HG03135 (cell line): ENCODE results near the gene SLC44A1.
A peak's percentile ranks its signal among the peaks of the same experiment; 100 is the strongest.

ENCODE experiments used
- ATAC-seq: cut with Tn5 transposase; IDR thresholded peaks from one replicate; pipeline ENCODE4 v1.9.1; 2021; ENCODE audit warnings: mild to moderate bottlenecking, moderate library complexity; ENCODE audit not compliant: unreplicated experiment

The SLC44A1 gene

DNA sequence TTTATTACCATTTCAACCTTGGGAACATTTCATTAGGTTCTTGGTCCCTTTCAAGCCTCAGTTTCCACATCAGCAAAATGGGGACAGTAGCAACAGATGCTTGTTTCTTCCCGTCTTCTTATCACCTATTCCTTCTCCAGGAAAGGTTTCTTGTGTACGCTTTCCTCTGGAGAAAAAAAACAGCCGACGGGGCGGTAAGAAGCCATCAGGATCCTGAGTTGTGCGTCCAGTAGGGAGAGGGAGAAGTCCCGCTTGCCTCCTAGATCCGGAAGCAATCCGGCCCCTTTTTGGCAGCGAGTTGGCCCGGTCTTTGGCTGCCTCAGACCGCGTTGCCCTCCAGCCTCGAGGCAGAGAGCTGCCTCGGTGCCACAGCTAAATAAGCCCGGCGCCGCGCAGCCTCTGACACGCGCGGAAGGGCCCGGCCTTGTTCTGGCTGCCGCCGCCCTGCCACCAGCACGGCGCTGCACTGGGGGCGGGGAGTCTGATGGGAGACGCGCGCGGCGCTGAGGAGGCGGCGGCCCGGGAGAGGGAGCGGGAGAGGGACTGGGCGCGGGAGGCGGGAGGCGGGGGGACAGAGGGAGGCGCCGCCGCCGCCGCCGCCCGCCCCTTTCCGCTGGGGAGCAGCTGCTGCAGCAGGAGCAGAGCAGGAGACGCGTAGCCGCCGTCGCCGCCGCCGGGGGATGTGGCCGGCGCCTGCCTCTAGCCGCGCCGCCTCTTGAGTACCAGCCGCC, at the start of gene SLC44A1:
TSS of gene SLC44A1 (plus strand) at position 649 of the 731 bp plus-strand sequence. CDS start 218 bp downstream, outside the sequence.
- ATAC-seq = peak; percentile 84

DNA sequence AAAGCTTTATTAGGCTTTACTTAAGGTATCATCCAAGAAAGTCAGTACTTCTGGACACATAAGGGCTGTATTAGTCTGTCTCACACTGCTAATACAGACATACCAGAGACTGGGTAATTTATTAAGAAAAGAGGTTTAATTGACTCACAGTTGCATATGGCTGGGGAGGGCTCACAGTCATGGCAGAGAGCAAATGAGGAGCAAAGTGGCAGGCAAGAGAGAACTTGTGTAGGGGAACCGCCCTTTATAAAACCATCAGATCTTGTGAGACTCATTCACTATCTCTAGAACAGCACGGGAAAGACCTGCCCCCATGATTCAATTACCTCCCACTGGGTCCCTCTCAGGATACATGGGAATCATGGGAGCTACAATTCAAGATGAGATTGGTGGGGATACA, 49.2 kb upstream of the SLC44A1 start:
- no peak for ATAC-seq

DNA sequence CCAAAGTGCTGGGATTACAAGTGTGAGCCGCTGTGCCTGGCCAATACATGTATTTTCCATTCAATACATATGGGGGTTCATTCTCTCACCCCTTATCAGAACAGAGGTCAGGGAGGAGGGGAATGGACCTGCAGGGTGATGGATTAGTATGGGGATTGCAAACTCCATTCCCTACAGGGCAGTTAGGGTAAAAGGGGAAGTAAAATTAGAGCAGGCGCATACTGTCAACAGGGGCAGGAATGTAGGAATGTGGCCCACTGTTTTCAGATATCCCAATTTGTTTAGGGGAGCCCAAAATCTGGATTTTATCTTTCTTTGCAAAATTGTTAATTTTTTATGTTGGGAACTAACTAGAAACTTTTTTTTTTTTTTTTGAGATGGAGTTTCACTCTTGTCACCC, 46.4 kb upstream of the SLC44A1 start:
- ATAC-seq = no peak

- ATAC-seq = no peak
Measured at GRCh38 chr9:105198865-105199264, 45.6 kb upstream of the SLC44A1 start.

DNA sequence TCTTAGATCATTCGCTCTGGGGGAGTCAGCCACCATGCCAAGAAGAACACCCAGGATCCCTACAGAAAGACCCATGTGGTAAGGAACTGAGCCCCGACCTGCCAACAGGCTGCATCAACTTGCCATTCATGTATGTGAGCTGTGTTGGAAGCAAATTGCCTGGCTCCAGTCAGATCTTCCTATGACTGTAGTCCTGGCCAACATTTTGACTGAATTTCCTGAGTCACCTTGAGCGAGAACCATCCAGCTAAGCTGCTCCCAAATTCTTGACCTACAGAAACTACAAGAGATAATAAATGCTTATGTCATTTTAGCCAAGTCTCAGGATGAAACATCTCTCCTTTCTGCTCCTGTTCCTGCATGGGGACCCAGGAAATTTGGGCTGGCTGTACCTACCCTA, 40.0 kb upstream of the SLC44A1 start:
- ATAC-seq = no peak

GRCh38 chr9:105205787-105206495, 38.5 kb upstream of the SLC44A1 start:
- ATAC-seq = no peak

GRCh38 chr9:105206496-105206820, 38.0 kb upstream of the SLC44A1 start:
- no peak for ATAC-seq

GRCh38 chr9:105206821-105207699, 37.4 kb upstream of the SLC44A1 start:
- ATAC-seq = no peak

- ATAC-seq = no peak
Measured at GRCh38 chr9:105216440-105217178, 27.8 kb upstream of the SLC44A1 start.

DNA sequence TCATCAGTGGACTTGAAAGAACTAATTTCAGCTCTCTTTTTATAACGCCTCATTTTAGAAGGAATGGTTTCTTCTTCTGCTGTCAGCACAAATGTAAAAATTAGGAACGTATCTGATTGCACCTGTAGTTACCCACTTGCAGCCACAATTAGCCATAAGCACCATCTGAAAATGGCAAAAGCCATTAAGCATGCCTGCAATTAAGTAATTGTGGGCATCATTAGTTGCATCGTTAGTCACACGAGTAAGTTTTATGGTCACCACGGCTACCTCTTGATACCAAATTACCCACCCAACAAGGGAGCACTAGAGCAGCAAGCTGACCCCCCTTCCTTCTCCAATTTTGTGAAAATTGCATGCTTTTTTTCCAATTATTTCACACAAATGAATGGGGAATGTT, 25.8 kb upstream of the SLC44A1 start:
- no peak for ATAC-seq

DNA sequence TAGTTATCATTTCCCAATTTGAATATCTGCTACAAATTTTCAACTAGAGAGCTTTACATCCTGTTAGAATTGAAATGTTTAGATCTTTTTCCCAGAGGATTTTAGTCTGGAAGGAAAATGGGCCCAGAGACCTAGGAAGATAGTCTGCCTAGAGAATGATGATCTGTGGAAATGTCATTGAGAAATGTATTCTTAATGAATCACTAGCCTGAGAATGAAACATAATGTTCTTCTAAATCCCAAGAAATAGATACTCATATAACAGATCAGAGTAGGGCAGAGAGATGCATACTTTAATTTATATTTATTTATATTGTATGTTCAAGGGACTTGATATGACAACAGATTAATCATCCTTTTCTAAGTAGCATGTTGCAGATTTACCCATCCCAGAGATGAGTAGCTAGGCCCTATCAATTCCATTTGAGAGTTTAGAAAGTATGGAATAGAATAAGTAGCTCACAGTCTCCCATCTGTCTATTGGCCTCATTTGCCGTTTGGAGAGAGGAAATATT, 25.1 kb upstream of the SLC44A1 start:
- ATAC-seq = no peak

GRCh38 chr9:105220451-105220850, 24.0 kb upstream of the SLC44A1 start:
- no peak for ATAC-seq

DNA sequence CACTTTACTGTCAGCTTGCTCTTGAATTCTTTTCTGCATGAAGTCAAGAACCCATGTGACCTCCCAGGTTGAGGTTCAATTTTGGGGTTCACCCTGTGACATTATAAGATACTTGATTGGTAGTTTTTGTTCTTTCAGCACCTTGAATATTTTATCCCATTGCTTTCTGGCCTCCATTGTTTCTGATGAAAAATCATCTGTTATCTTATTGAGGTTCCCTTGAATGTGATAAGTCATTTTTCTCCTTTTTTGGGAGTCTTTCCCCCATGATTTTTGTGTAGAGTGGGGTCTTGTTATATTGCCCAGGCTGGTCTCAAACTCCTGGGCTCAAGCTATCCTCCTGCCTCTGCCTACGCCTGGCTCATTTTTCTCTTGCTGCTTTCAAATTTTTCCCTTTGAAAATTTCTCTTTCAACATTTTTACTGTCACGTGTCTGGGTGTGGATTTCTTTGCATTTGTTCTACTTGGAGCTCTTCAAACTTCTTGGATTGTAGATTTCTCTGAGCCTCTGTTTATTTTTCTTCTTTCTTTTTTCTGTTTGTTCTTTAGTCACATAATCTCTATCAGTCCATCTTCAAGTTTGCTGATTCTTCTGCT, 20.8 kb upstream of the SLC44A1 start:
- ATAC-seq = no peak

GRCh38 chr9:105226055-105226454, 18.4 kb upstream of the SLC44A1 start:
- no peak for ATAC-seq

- no peak for ATAC-seq
Measured at GRCh38 chr9:105232207-105232606, 12.2 kb upstream of the SLC44A1 start.

- ATAC-seq = no peak
Measured at GRCh38 chr9:105233873-105234272, 10.6 kb upstream of the SLC44A1 start.

DNA sequence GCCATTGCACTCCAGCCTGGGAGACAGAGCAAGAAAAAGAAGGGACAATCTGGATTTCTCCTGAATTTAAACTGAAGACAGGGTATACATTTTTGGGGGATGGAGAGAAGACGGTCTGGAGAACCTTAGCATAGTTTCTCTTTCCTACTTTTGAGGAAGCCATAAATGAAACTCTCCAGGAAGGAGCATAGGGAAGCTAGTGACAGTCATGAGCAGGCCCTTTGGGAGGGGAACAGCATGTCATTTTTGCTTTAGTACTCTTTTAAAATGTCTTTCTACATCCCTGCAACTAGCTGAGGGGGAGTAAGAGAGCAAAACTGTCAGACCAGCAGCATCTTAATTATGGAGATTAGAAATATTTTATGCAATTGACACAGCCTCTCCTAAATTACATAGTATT, 8.2 kb upstream of the SLC44A1 start:
- ATAC-seq = no peak

- no peak for ATAC-seq
Measured at GRCh38 chr9:105237246-105237645, 7.2 kb upstream of the SLC44A1 start.

- ATAC-seq = no peak
Measured at GRCh38 chr9:105238302-105238701, 6.1 kb upstream of the SLC44A1 start.

DNA sequence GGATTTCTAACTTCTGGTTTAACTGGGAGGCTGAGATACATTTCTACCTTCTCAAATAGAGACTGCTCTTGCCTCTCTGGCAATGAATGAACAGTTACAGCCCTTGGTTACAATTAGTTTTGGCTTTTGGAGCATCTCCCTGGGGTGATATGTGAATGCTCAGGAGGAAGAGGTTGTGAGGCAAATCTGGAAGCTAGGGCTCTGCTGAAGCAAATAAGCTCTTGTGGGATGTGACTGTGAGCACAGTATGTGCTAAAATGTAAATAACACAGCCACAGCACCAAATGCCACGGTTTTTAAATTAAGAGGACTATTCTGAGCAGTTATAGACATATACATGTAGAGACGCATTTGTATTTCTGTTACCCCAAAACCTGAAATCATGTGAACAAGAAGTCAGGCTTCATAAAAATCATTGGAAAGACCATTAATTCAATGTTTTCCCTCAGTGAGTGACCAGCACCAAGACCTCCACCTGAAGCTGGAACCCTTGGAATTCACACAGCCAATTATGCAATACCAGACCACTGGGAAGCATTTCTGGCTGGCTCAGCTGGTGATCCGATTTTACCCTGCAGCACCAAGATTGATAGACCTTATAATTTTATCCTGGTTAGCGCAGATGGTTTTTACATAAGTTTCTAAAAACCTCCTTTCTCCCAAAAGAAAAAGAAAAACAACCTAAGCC, 3.0 kb upstream of the SLC44A1 start:
- ATAC-seq = no peak
